ENCODE data around the gene FHOD3. TPM values are rescaled to one million over a fixed set of nuclear protein-coding genes. Genes with fewer than 3 reads are reported as not detected.

Gene FHOD3
- total and polyA plus RNA-seq, 2 of the 8 experiments (the other 6 are each of a cell fraction or from before 2014, with no cell fraction given): 9.7 to 10.5 TPM

GRCh38 chr18:36394486-36394885 lies 97.0 kb downstream of the FHOD3 start (continued):
- TF ChIP-seq USF2 (IDR thresholded peaks at IDR 0.05; ENCODE audit: low read length): no peak
